Neural progenitor cell (in vitro differentiated cells): ENCODE measurements around the gene ACSL4.

Experiments
- EZH2 ChIP-seq: fragments of 200-600 bp; sonication (generic); IDR thresholded peaks from 2 replicates; pipeline ENCODE4 v1.6.1; 2017; ENCODE audit warnings: antibody characterized with exemption, mild to moderate bottlenecking, moderate library complexity
- EZH2phosphoT487 ChIP-seq: fragments of 200-600 bp; sonication (generic); IDR thresholded peaks from 2 replicates; pipeline ENCODE4 v1.6.1; 2017; ENCODE audit warnings: antibody characterized with exemption
- TF ChIP-seq, protein P1 (sequence below): fragments of 200-600 bp; sonication (generic); IDR thresholded peaks from 2 replicates; pipeline ENCODE4 v1.5.1; 2017; ENCODE audit warnings: antibody characterized with exemption, mild to moderate bottlenecking

DNA sequence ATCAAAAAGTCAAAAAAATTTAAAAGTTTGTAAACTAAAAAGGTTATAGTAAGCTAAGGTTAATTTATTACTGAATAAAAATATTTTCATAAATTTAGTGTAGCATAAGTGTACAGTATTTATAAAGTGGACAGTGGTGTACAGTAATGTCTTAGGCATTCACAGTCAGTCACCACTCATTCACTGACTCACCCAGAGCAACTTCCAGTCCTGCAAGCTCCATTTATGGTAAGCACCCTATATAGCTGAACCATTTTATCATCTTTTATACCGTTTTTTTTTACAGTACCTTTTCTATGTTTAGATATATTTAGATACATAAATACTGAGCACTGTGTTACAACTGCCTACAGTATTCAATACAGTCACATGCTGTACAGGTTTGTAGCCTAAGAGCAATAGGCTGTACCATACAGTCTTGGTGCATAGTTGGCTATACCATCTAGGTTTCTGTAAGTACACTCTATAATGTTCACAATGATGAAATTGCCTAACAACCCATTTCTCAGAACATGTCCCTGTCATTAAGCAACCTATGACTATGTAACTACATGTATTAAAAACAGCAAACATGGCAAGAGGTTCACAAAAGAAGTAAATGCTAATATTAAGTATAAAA is 18.6 kb downstream of the ACSL4 start:
- TF ChIP-seq, protein P1, sequence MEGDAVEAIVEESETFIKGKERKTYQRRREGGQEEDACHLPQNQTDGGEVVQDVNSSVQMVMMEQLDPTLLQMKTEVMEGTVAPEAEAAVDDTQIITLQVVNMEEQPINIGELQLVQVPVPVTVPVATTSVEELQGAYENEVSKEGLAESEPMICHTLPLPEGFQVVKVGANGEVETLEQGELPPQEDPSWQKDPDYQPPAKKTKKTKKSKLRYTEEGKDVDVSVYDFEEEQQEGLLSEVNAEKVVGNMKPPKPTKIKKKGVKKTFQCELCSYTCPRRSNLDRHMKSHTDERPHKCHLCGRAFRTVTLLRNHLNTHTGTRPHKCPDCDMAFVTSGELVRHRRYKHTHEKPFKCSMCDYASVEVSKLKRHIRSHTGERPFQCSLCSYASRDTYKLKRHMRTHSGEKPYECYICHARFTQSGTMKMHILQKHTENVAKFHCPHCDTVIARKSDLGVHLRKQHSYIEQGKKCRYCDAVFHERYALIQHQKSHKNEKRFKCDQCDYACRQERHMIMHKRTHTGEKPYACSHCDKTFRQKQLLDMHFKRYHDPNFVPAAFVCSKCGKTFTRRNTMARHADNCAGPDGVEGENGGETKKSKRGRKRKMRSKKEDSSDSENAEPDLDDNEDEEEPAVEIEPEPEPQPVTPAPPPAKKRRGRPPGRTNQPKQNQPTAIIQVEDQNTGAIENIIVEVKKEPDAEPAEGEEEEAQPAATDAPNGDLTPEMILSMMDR = no peak
- TF ChIP-seq EZH2 (no peak), EZH2phosphoT487 (no peak)
